Measurements from ENCODE around the gene STX3.

- TF ChIP-seq CTCF (conservative IDR thresholded peaks at IDR 0.05; ENCODE audit: low read length) (no peak), EZH2phosphoT487 (IDR thresholded peaks at IDR 0.05; ENCODE audit: borderline replicate concordance) (no peak)
Observed at GRCh38 chr11:59756845-59757244, 1.7 kb downstream of the STX3 start.
